HAP-1 (cell line): Measurements from ENCODE around the gene SAMD8.

Experiments
- DNase-seq, 2 experiments: peaks; one replicate each; pipeline ENCODE4 v3.0.0-alpha.2; 2016 to 2020; ENCODE audit warnings: low spot score in 2 of 2
- H3K27me3 ChIP-seq: fragments of 250-450 bp; sonication (Bioruptor Pico); 2 replicates; pipeline ENCODE4 v1.5.1; 2020; ENCODE audit warnings: low read depth, mild to moderate bottlenecking, moderate library complexity
- H3K36me3 ChIP-seq: fragments of 250-450 bp; sonication (Bioruptor Pico); replicated peaks from 2 replicates; pipeline ENCODE4 v1.5.1; 2020; ENCODE audit warnings: mild to moderate bottlenecking
- H3K4me1 ChIP-seq: fragments of 250-450 bp; sonication (Bioruptor Pico); 2 replicates; pipeline ENCODE4 v1.5.1; 2020; ENCODE audit warnings: mild to moderate bottlenecking
- H3K4me3 ChIP-seq: fragments of 250-450 bp; sonication (Bioruptor Pico); 2 replicates; pipeline ENCODE4 v1.5.1; 2020; ENCODE audit warnings: mild to moderate bottlenecking, moderate library complexity
- H3K9me3 ChIP-seq: fragments of 250-450 bp; sonication (Bioruptor Pico); 2 replicates; pipeline ENCODE4 v1.5.1; 2020; ENCODE audit warnings: mild to moderate bottlenecking, moderate library complexity
- in situ Hi-C: fragments of 300-500 bp; cut with MboI; formaldehyde crosslinking; loops from 3 replicates; pipeline ENCODE4 v1.14.3; 2020; ENCODE audit warnings: low sequenced_read_pairs, inconsistent platforms, mixed read lengths

The SAMD8 gene

GRCh38 chr10:75096749-75097148, 14.7 kb upstream of the SAMD8 start:
- Histone ChIP-seq H3K9me3 (no peaks in the 10 kb centered on the region), H3K27me3 (no peaks in the 10 kb centered on the region; the same call in 1 of the 2 replicates), H3K4me3 (no peak overlapping the region), H3K36me3 (no peaks in the 10 kb centered on the region), H3K4me1 (no peaks in the 10 kb centered on the region)
- in situ Hi-C loops, result loop anchor here (5.0 kb wide), 1 partner anchor 829 kb away; no protein-coding TSS in a partner anchor
- no peak for DNase-seq

GRCh38 chr10:75097666-75098285, 13.7 kb upstream of the SAMD8 start:
- in situ Hi-C loops, result loop anchor here (5.0 kb wide), 1 partner anchor 830 kb away; no protein-coding TSS in a partner anchor
- H3K4me1 ChIP-seq, result no peaks in the 10 kb centered on the region

GRCh38 chr10:75098902-75099673, 12.4 kb upstream of the SAMD8 start:
- no peaks in the 10 kb centered on the region for H3K9me3 ChIP-seq
- H3K27me3 ChIP-seq, result no peaks in the 10 kb centered on the region
- in situ Hi-C loops, result loop anchor here (5.0 kb wide), 1 partner anchor 832 kb away; no protein-coding TSS in a partner anchor
- H3K4me3 ChIP-seq, result no peak overlapping the region
- no peak for DNase-seq
- no peaks in the 10 kb centered on the region for H3K36me3 ChIP-seq
- H3K4me1 ChIP-seq, result no peaks in the 10 kb centered on the region

More at GRCh38 chr10:75097666-75098285, 13.7 kb upstream of the SAMD8 start:
- peak in 1 of 2 experiments; percentile 38 for DNase-seq
- Histone ChIP-seq H3K36me3 (no peaks in the 10 kb centered on the region), H3K4me3 (no peak overlapping the region), H3K27me3 (no peaks in the 10 kb centered on the region; the same call in 1 of the 2 replicates), H3K9me3 (no peaks in the 10 kb centered on the region)

GRCh38 chr10:75099952-75100763, 11.3 kb upstream of the SAMD8 start:
- Histone ChIP-seq H3K4me3 (no peak overlapping the region), H3K36me3 (no peaks in the 10 kb centered on the region), H3K9me3 (no peaks in the 10 kb centered on the region), H3K27me3 (no peaks in the 10 kb centered on the region), H3K4me1 (no peaks in the 10 kb centered on the region)
- peak; percentile 59 to 90 for DNase-seq
- in situ Hi-C loops, result loop anchor here (5.0 kb wide), 1 partner anchor 833 kb away; no protein-coding TSS in a partner anchor

DNA sequence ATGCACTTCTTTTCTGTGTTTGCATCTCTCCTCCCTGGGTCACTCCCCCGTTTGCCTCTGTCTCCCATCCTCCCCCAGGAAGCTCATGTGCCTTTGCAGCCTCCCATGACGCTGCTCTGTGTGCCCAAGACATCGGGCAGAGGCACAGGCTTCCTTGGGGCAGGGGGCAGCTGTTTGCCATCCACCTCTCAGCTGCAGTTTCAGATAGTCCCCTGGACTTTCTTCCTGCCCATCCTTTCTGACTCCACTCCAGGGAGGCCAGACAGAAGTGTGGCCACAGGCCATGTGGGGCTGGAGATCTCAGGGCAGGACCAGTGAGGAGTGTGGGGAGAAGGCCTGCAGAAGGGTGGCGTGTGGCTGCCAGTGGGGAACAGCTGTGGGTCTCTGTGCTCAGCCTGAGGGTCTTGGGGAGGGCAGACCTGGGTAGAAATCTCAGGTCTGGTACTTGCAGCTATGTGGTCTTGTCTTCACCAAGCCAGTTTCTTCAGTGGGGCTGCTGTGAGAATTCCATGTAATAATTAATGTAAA, 10.6 kb upstream of the SAMD8 start:
- DNase-seq, result no peak

DNA sequence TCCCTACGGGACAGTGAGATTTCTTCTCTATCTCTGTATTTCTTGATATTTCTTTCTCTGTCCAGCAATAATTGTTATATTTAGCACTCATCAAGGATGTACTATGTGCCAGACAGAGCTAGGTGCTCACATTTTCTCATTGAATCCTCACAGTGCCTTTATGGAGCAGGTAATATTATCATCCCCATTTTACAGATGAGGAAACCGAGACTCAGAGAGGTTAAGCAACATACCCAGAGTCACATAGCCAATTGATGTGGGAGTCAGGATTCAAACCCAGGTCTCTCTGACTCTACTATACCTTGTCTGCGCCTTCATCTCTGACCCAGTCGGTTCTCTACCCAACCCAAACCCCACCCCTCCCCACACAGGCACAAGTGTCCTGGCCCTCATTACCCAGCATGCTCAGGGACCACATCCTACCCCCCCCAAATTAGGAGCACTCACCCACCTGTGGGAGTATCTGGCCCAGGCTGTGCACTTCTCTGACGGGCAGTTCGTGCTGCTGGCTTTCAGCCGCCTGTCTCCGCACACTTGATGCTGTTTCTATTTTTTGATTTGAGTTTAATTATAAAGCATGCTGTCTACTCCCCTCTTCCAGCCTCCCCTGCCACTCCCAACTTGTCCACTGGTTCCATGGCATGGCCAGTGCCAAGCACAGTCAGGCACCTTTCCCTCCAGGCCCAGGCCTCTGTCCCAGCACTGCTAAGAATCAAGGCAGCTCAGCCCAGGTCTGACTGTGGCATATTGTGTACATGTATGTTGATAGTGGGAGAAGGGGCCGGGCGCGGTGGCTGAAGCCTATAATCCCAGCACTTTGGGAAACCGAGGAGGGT, 9.8 kb upstream of the SAMD8 start:
- no peak for DNase-seq
- H3K4me3 ChIP-seq, result no peak overlapping the region
- in situ Hi-C loops, result no loop called here

More for the DNA sequence above, 10.6 kb upstream of the SAMD8 start:
- Histone ChIP-seq H3K36me3 (no peaks in the 10 kb centered on the region), H3K4me3 (no peak overlapping the region), H3K27me3 (no peaks in the 10 kb centered on the region), H3K9me3 (no peaks in the 10 kb centered on the region), H3K4me1 (no peaks in the 10 kb centered on the region)
- in situ Hi-C loops, result no loop called here

GRCh38 chr10:75102830-75103673, 8.4 kb upstream of the SAMD8 start:
- no peak overlapping the region for H3K4me3 ChIP-seq
- DNase-seq, result no peak
- H3K36me3 ChIP-seq, result no peaks in the 10 kb centered on the region
- H3K4me1 ChIP-seq, result no peaks in the 10 kb centered on the region
- no peaks in the 10 kb centered on the region for H3K27me3 ChIP-seq
- no peaks in the 10 kb centered on the region for H3K9me3 ChIP-seq
- in situ Hi-C loops, result no loop called here

More for the DNA sequence above, 9.8 kb upstream of the SAMD8 start:
- Histone ChIP-seq H3K36me3 (no peaks in the 10 kb centered on the region), H3K9me3 (no peaks in the 10 kb centered on the region), H3K4me1 (no peaks in the 10 kb centered on the region), H3K27me3 (no peaks in the 10 kb centered on the region)

DNA sequence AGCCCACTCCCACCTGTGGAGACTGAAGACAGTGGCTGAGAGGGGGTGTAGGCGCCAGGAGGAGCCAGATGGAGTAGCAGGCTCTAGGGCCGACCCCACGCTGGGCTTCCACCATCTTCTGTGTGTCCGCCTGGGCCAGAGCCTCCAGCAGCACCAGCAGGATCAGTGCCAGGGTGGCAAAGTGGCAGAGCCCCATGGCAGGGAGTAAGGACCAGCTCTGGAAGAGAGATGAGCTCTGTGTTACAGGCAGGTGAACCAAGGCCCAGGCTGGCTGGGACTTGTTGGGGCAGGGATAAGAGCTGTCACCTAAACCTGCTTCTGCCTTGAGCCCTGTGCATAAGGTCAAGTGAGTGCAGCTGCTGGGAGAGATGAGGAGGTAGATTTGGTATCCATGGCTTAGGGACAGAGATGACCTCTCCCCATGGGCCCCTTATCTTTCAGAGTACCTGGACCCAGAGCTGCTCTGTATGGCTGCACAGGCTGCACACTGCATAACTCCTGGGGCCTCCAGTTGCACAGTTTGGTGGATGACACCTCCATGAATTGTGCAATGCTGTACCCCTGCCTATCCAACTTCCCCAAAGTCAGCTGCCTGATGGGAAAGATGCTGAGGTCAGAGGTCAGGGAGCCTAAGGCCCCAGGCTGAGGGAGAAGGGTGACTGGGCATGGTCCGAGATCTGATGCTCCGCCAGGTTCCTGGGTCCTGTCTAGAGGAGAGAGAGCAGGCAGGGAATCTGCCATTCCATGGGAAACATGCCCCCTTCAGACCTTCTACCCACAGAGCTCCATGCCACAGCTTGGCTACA, 7.4 kb upstream of the SAMD8 start:
- DNase-seq, result no peak
- H3K9me3 ChIP-seq, result no peaks in the 10 kb centered on the region
- in situ Hi-C loops, result no loop called here
- no peaks in the 10 kb centered on the region for H3K27me3 ChIP-seq
- H3K36me3 ChIP-seq, result no peaks in the 10 kb centered on the region
- no peak overlapping the region for H3K4me3 ChIP-seq
- H3K4me1 ChIP-seq, result no peaks in the 10 kb centered on the region

- Histone ChIP-seq H3K27me3 (no peaks in the 10 kb centered on the region), H3K9me3 (no peaks in the 10 kb centered on the region), H3K4me1 (no peaks in the 10 kb centered on the region), H3K36me3 (no peaks in the 10 kb centered on the region), H3K4me3 (no peak overlapping the region)
- no peak for DNase-seq
- in situ Hi-C loops, result no loop called here
These were observed 6.6 kb upstream of the SAMD8 start for GRCh38 chr10:75104842-75105241.

- Histone ChIP-seq H3K36me3 (no peaks in the 10 kb centered on the region), H3K27me3 (no peaks in the 10 kb centered on the region), H3K9me3 (no peaks in the 10 kb centered on the region), H3K4me1 (no peaks in the 10 kb centered on the region), H3K4me3 (no peak overlapping the region)
- no peak for DNase-seq
- in situ Hi-C loops, result no loop called here
These were observed 5.8 kb upstream of the SAMD8 start for GRCh38 chr10:75105576-75106197.

DNA sequence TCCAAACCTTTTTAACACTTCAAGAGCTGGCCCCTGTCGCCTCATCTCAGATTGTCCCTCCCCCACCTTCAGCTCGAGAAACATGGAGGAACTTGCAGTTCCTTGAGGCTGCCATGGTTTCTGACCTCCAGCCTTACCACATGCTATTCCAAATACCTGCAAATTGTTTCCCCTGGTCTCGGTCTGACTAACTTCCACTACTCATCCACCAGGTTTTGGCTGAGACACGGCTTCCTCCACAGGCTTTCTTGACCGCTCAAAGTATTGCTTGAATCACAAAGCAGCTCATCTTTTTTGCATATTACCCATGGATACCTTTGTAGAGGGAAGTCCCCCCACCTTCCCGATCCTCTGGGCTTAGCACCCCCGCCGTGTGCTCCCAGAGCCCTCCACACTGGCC, 5.2 kb upstream of the SAMD8 start:
- Histone ChIP-seq H3K9me3 (no peaks in the 10 kb centered on the region), H3K4me3 (no peak overlapping the region), H3K27me3 (no peaks in the 10 kb centered on the region), H3K36me3 (no peaks in the 10 kb centered on the region), H3K4me1 (no peaks in the 10 kb centered on the region)
- in situ Hi-C loops, result no loop called here
- no peak for DNase-seq
